GM12878 (cell line): ENCODE data around the gene SLC12A9. TPM values are rescaled to one million over a fixed set of nuclear protein-coding genes. Genes with fewer than 3 reads are reported as not detected.

ENCODE experiments used
- CHD2 ChIP-seq: IDR thresholded peaks from 2 replicates; pipeline ENCODE4 v1.6.1; 2011; ENCODE audit warnings: low read depth, low read length, improper control_type of control experiment, borderline replicate concordance
- CREB1 ChIP-seq: IDR thresholded peaks from 2 replicates; pipeline ENCODE4 v1.6.1; 2012; ENCODE audit warnings: low read depth, mild to moderate bottlenecking, inconsistent platforms
- HDAC6 ChIP-seq: fragments of 200-600 bp; sonication (generic); IDR thresholded peaks from one replicate; pipeline ENCODE4 v1.8.0; 2017; ENCODE audit warnings: antibody characterized with exemption; ENCODE audit not compliant: unreplicated experiment
- IKZF2 ChIP-seq, 2 experiments: fragments of 450-650 bp; IDR thresholded peaks; 2 replicates each; pipeline ENCODE4 v1.6.1; 2017; ENCODE audit warnings: mild to moderate bottlenecking in 2 of 2, moderate library complexity in 2 of 2
- KAT2A ChIP-seq: conservative IDR thresholded peaks from 2 replicates; pipeline ENCODE4 v1.6.1; 2011; ENCODE audit warnings: low read depth, low read length; ENCODE audit not compliant: control insufficient read depth
- KLF5 ChIP-seq: fragments of 450-650 bp; IDR thresholded peaks from 2 replicates; pipeline ENCODE4 v1.6.1; 2014; ENCODE audit warnings: mild to moderate bottlenecking; ENCODE audit not compliant: partially characterized antibody
- MYC ChIP-seq: IDR thresholded peaks from 2 replicates; pipeline ENCODE4 v1.6.1; 2011; ENCODE audit warnings: mild to moderate bottlenecking, low read length, moderate library complexity, inconsistent platforms; ENCODE audit not compliant: insufficient read depth, insufficient replicate concordance, insufficient read length, severe bottlenecking
- NFIC ChIP-seq: IDR thresholded peaks from 2 replicates; pipeline ENCODE4 v1.6.1; 2012; ENCODE audit warnings: low read depth, mild to moderate bottlenecking, inconsistent platforms, low read length, moderate library complexity
- SREBF1 ChIP-seq: IDR thresholded peaks from 2 replicates; pipeline ENCODE4 v1.6.1; 2012; ENCODE audit warnings: mild to moderate bottlenecking, low read length
- STAT3 ChIP-seq: IDR thresholded peaks from 2 replicates; pipeline ENCODE4 v1.6.1; 2011; ENCODE audit warnings: low read depth, low read length, improper control_type of control experiment
- TCF12 ChIP-seq: IDR thresholded peaks from 2 replicates; pipeline ENCODE4 v1.6.1; 2011; ENCODE audit warnings: low read depth, mild to moderate bottlenecking, low read length
- TCF7 ChIP-seq: IDR thresholded peaks from 2 replicates; pipeline ENCODE4 v1.6.1; 2014; ENCODE audit warnings: antibody characterized with exemption, borderline replicate concordance
- YY1 ChIP-seq: IDR thresholded peaks from 2 replicates; pipeline ENCODE4 v1.6.1; 2011; ENCODE audit warnings: low read depth, mild to moderate bottlenecking, low read length
- ZBTB4 ChIP-seq: fragments of 450-650 bp; formaldehyde crosslinking; IDR thresholded peaks from 2 replicates; pipeline ENCODE4 v1.4.0; 2022; ENCODE audit warnings: mild to moderate bottlenecking, moderate library complexity
- ZBTB40 ChIP-seq: fragments of 450-650 bp; IDR thresholded peaks from 2 replicates; pipeline ENCODE4 v1.6.1; 2016; ENCODE audit warnings: mild to moderate bottlenecking, moderate library complexity, borderline replicate concordance
- polyA plus RNA-seq, 11 experiments: library from polyadenylated mRNA; depleted of rRNA in 4 of 11; unstranded in 6 of 11; stranded (reverse) in 5 of 11; fragments of >200 nt; fragmentation: Nextera tagmentation in 4 of 11; fragmentation: Illumina TruSeq in 1 of 11; extraction: Ambion mirVana in 4 of 11; extraction: Trizol in 1 of 11; gene quantifications; 1 replicate in 1 of 11; 2 replicates in 10 of 11; pipeline versions ENCODE4 v1.2.1 to v1.2.3, GENCODE V29; 2011 to 2016; ENCODE audit warnings: inconsistent platforms in 2 of 11, missing spikeins in 2 of 11, low read depth in 1 of 11
- total RNA-seq, 4 experiments: library from RNA; depleted of rRNA in 3 of 4; stranded (reverse); fragments of >200 nt in 3 of 4; fragmentation: Illumina TruSeq in 1 of 4; extraction: Trizol in 1 of 4; gene quantifications; 2 replicates each; pipeline versions ENCODE4 v1.2.1 to v1.2.3, GENCODE V29; 2013 to 2021
- TF ChIP-seq, protein P1 (sequence below): fragments of 450-650 bp; IDR thresholded peaks from 2 replicates; pipeline ENCODE4 v1.6.1; 2017; ENCODE audit warnings: low read depth, mild to moderate bottlenecking, moderate library complexity
- TF ChIP-seq, protein P2 (sequence below): fragments of 150-350 bp; IDR thresholded peaks from 2 replicates; pipeline ENCODE4 v1.6.1; 2016; ENCODE audit warnings: low read depth, low read length

SLC12A9 gene
- total and polyA plus RNA-seq, 10 of the 15 experiments (the other 5 are each of a cell fraction or from before 2014, with no cell fraction given) = 0.24 to 18.5 (median 9.4) TPM

DNA sequence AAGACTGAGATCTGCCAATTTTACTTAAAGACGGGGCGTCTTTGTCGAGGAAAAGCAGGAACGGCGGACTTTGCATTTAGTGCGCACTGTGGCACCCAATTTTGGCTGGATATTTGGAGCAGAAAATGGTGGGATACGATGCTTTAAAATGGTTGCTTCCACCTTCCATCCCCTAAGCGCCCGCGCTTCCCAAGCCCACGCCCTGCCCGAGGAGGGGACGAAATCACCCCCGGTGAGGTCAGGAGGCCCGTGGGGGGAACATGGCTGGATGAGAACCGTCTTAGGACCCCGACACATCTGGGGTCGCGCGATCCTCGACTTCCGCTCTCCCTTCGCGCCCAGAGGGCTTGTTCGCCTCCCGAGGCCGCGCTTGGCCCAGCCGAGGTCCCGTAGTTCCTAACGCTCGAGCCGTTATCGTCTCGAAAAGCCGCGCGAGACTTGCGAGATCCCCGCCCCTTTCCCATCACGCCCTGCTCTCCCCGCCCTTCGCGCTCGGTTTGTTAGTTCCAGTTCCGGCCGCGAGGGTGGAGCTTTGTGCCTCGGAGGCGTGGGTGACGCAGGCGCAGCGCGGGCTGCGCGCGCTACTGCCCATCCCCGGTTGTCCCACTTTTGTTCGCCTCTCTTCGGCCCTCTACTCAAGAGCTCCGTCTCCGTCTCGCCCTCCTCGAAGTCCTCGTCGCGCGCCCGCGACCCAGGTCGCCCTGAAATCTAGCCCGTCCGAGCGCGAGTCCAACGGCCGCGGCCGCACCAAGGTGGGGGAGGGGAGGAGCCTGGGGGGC lies 22.3 kb downstream of the SLC12A9 start, which contains the start of gene SRRT (continued):
- TF ChIP-seq YY1 (peak; percentile 97), MYC (no peak), CREB1 (peak; percentile 58), IKZF2 (IDR thresholded peaks at IDR 0.05) (peak; percentile 59 to 65), KAT2A (no peak), ZBTB4 (CRISPR knock-in tag) (no peak), TCF7 (no peak), KLF5 (peak; percentile 68), TCF12 (0 out of 2 replicates have a peak, but pooled peaks have one; percentile 45), HDAC6 (no peak), CHD2 (peak; percentile 99), STAT3 (no peak), ZBTB40 (peak; percentile 77), SREBF1 (no peak), NFIC (no peak)
- TF ChIP-seq, protein P1, sequence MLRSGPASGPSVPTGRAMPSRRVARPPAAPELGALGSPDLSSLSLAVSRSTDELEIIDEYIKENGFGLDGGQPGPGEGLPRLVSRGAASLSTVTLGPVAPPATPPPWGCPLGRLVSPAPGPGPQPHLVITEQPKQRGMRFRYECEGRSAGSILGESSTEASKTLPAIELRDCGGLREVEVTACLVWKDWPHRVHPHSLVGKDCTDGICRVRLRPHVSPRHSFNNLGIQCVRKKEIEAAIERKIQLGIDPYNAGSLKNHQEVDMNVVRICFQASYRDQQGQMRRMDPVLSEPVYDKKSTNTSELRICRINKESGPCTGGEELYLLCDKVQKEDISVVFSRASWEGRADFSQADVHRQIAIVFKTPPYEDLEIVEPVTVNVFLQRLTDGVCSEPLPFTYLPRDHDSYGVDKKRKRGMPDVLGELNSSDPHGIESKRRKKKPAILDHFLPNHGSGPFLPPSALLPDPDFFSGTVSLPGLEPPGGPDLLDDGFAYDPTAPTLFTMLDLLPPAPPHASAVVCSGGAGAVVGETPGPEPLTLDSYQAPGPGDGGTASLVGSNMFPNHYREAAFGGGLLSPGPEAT = peak; percentile 99
- TF ChIP-seq, protein P2, sequence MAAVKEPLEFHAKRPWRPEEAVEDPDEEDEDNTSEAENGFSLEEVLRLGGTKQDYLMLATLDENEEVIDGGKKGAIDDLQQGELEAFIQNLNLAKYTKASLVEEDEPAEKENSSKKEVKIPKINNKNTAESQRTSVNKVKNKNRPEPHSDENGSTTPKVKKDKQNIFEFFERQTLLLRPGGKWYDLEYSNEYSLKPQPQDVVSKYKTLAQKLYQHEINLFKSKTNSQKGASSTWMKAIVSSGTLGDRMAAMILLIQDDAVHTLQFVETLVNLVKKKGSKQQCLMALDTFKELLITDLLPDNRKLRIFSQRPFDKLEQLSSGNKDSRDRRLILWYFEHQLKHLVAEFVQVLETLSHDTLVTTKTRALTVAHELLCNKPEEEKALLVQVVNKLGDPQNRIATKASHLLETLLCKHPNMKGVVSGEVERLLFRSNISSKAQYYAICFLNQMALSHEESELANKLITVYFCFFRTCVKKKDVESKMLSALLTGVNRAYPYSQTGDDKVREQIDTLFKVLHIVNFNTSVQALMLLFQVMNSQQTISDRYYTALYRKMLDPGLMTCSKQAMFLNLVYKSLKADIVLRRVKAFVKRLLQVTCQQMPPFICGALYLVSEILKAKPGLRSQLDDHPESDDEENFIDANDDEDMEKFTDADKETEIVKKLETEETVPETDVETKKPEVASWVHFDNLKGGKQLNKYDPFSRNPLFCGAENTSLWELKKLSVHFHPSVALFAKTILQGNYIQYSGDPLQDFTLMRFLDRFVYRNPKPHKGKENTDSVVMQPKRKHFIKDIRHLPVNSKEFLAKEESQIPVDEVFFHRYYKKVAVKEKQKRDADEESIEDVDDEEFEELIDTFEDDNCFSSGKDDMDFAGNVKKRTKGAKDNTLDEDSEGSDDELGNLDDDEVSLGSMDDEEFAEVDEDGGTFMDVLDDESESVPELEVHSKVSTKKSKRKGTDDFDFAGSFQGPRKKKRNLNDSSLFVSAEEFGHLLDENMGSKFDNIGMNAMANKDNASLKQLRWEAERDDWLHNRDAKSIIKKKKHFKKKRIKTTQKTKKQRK = no peak
